GM18517 (cell line): ENCODE data around the gene POTEM.
"Not testable (repeated sequence)": the region's sequence is repeated elsewhere in the genome, so short reads cannot be mapped to it uniquely, and the experiment has no call there.

ENCODE experiments used
- ATAC-seq: cut with Tn5 transposase; IDR thresholded peaks from one replicate; pipeline ENCODE4 v1.9.1; 2021; ENCODE audit warnings: mild to moderate bottlenecking, moderate library complexity; ENCODE audit not compliant: unreplicated experiment

The POTEM gene

GRCh38 chr14:19036811-19037382, 69.7 kb downstream of the POTEM start:
- ATAC-seq: not testable (repeated sequence)

- not testable (repeated sequence) for ATAC-seq
Measured at GRCh38 chr14:19038060-19038664, 70.9 kb downstream of the POTEM start.

- ATAC-seq: not testable (repeated sequence)
Measured at GRCh38 chr14:19038785-19039184, 71.6 kb downstream of the POTEM start.

- ATAC-seq: not testable (repeated sequence)
Measured at GRCh38 chr14:19043384-19043783, 76.2 kb downstream of the POTEM start.
